ENCODE results near the gene ACO2. TPM values are rescaled to one million over a fixed set of nuclear protein-coding genes. Genes with fewer than 3 reads are reported as not detected.

ACO2 gene
- total RNA-seq, 1 donor from 2014 or later = 59.8 TPM

- Histone ChIP-seq H3K4me3 (ENCODE audit: low read depth, low read length) (no peak overlapping the region), H3K27me3 (ENCODE audit: control insufficient read depth, insufficient read depth, low read length) (no peaks in the 10 kb centered on the region), H3K36me3 (ENCODE audit: control insufficient read depth, insufficient read depth, low read length) (peaks cover 33% of the 10 kb centered on the region)
- TF ChIP-seq, protein P1, sequence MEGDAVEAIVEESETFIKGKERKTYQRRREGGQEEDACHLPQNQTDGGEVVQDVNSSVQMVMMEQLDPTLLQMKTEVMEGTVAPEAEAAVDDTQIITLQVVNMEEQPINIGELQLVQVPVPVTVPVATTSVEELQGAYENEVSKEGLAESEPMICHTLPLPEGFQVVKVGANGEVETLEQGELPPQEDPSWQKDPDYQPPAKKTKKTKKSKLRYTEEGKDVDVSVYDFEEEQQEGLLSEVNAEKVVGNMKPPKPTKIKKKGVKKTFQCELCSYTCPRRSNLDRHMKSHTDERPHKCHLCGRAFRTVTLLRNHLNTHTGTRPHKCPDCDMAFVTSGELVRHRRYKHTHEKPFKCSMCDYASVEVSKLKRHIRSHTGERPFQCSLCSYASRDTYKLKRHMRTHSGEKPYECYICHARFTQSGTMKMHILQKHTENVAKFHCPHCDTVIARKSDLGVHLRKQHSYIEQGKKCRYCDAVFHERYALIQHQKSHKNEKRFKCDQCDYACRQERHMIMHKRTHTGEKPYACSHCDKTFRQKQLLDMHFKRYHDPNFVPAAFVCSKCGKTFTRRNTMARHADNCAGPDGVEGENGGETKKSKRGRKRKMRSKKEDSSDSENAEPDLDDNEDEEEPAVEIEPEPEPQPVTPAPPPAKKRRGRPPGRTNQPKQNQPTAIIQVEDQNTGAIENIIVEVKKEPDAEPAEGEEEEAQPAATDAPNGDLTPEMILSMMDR (IDR thresholded peaks at IDR 0.05; ENCODE audit: insufficient read depth, low read length, severe bottlenecking) = peak; percentile 81
- FAIRE-seq (peak; percentile 36), DNase-seq (ENCODE audit: low read depth) (peak; percentile 34)
Measured at GRCh38 chr22:41532908-41533825, 64.2 kb downstream of the ACO2 start.

GRCh38 chr22:41534219-41534618 lies 65.3 kb downstream of the ACO2 start:
- TF ChIP-seq, protein P1 (IDR thresholded peaks at IDR 0.05; ENCODE audit: insufficient read depth, low read length, severe bottlenecking) = no peak
- Histone ChIP-seq H3K36me3 (ENCODE audit: control insufficient read depth, insufficient read depth, low read length) (peaks cover 28% of the 10 kb centered on the region), H3K4me3 (ENCODE audit: low read depth, low read length) (no peak overlapping the region), H3K27me3 (ENCODE audit: control insufficient read depth, insufficient read depth, low read length) (no peaks in the 10 kb centered on the region)
- FAIRE-seq = peak; percentile 18
- DNase-seq (ENCODE audit: low read depth) = no peak

DNA sequence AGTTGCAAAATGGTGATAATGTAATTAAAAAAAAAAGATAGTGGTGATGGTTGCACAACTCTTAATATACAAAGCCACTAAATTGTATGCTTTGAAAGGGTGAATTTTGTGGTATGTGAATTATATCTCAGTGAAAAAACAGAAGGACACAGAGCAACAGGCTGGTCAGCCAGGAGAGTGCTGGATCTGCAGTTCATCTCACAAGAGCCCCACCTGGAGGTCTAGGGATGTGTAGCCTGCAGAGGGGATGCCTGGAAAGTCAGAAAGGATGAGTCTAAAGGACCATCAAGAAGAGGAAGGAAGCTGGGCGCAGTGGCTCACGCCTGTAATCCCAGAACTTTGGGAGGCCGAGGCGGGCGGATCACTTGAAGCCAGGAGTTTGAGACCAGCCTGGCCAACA lies 66.3 kb downstream of the ACO2 start:
- TF ChIP-seq, protein P1 (IDR thresholded peaks at IDR 0.05; ENCODE audit: insufficient read depth, low read length, severe bottlenecking) = peak; percentile 15
- no peak overlapping the region for H3K4me3 ChIP-seq (ENCODE audit: low read depth, low read length)
- DNase-seq (ENCODE audit: low read depth) = peak; percentile 7
- no peaks in the 10 kb centered on the region for H3K27me3 ChIP-seq (ENCODE audit: control insufficient read depth, insufficient read depth, low read length)
- no peak for FAIRE-seq
- H3K36me3 ChIP-seq (ENCODE audit: control insufficient read depth, insufficient read depth, low read length) = peaks cover 31% of the 10 kb centered on the region

- TF ChIP-seq, protein P1 (IDR thresholded peaks at IDR 0.05; ENCODE audit: insufficient read depth, low read length, severe bottlenecking) = no peak
- Histone ChIP-seq H3K36me3 (ENCODE audit: control insufficient read depth, insufficient read depth, low read length) (peaks cover 20% of the 10 kb centered on the region), H3K27me3 (ENCODE audit: control insufficient read depth, insufficient read depth, low read length) (no peaks in the 10 kb centered on the region), H3K4me3 (ENCODE audit: low read depth, low read length) (no peak overlapping the region)
- DNase-seq (ENCODE audit: low read depth) (no peak), FAIRE-seq (no peak)
Measured at GRCh38 chr22:41537203-41537602, 68.3 kb downstream of the ACO2 start.

GRCh38 chr22:41538583-41538982 lies 69.7 kb downstream of the ACO2 start:
- TF ChIP-seq, protein P1 (IDR thresholded peaks at IDR 0.05; ENCODE audit: insufficient read depth, low read length, severe bottlenecking) = no peak
- Histone ChIP-seq H3K36me3 (ENCODE audit: control insufficient read depth, insufficient read depth, low read length) (peaks cover 13% of the 10 kb centered on the region), H3K4me3 (ENCODE audit: low read depth, low read length) (no peak overlapping the region), H3K27me3 (ENCODE audit: control insufficient read depth, insufficient read depth, low read length) (no peaks in the 10 kb centered on the region)
- FAIRE-seq (no peak), DNase-seq (ENCODE audit: low read depth) (no peak)

Data from bronchial epithelial cell (primary cell).